Esophagus muscularis mucosa (tissue), 4 donors: ENCODE measurements around the gene HERC4. TPM values are rescaled to one million over a fixed set of nuclear protein-coding genes. Genes with fewer than 3 reads are reported as not detected.

Experiments used
- DNase-seq: peaks from one replicate; pipeline ENCODE4 v3.0.0-alpha.2; 2017; ENCODE audit errors: extremely low spot score
- H3K27ac ChIP-seq, 4 donors: fragments of 200-600 bp; sonication (generic); replicated peaks in 1 of 4; 1 replicate in 3 of 4; 2 replicates in 1 of 4; pipeline ENCODE4 v1.5.1; 2016 to 2019; ENCODE audit warnings: mild to moderate bottlenecking in 1 of 4
- H3K27me3 ChIP-seq, 4 donors: fragments of 200-600 bp; sonication (generic); one replicate each; pipeline versions ENCODE4 v1.5.1 to v1.6.0; 2016 to 2019
- H3K36me3 ChIP-seq, 4 donors: fragments of 200-600 bp; sonication (generic); one replicate each; pipeline ENCODE4 v1.5.1; 2016 to 2019
- H3K4me1 ChIP-seq, 4 donors: fragments of 200-600 bp; sonication (generic); one replicate each; pipeline ENCODE4 v1.5.1; 2016 to 2019
- H3K4me3 ChIP-seq, 4 donors: fragments of 200-600 bp; sonication (generic); 1 replicate in 2 of 4; 2 replicates in 2 of 4; pipeline ENCODE4 v1.5.1; 2016 to 2019; ENCODE audit warnings: mild to moderate bottlenecking in 4 of 4, moderate library complexity in 1 of 4
- H3K9me3 ChIP-seq, 4 donors: fragments of 200-600 bp; sonication (generic); 1 replicate in 3 of 4; 2 replicates in 1 of 4; pipeline ENCODE4 v1.5.1; 2016 to 2019
- CTCF ChIP-seq, 3 experiments: fragments of 200-600 bp in 2 of 3; fragments of 450-650 bp in 1 of 3; sonication (generic) in 2 of 3; IDR thresholded peaks; one replicate each; pipeline ENCODE4 v1.5.1; 2017 to 2019; ENCODE audit warnings: antibody characterized with exemption in 3 of 3, mild to moderate bottlenecking in 2 of 3, moderate library complexity in 1 of 3
- EP300 ChIP-seq: sonication (generic); formaldehyde crosslinking; IDR thresholded peaks from one replicate; pipeline ENCODE4 v1.6.1; 2017; ENCODE audit warnings: antibody characterized with exemption
- POLR2A ChIP-seq: fragments of 450-650 bp; IDR thresholded peaks from one replicate; pipeline ENCODE4 v1.6.1; 2017; ENCODE audit warnings: antibody characterized with exemption, moderate library complexity, mild to moderate bottlenecking, low read depth
- POLR2AphosphoS5 ChIP-seq, 2 donors: sonication (generic); formaldehyde crosslinking; IDR thresholded peaks; one replicate each; pipeline ENCODE4 v1.6.1; 2017; ENCODE audit warnings: antibody characterized with exemption in 2 of 2
- WGBS: methylation state at CpG from one replicate; pipeline ENCODE4 v1.1.5; 2018; 5-methylcytosine and 5-hydroxymethylcytosine counted together
- intact Hi-C: fragments of 100-400 bp; cut with DNase I; formaldehyde crosslinking; loops from one replicate; pipeline ENCODE4 v1.15.1; 2023
- total RNA-seq, 4 donors: library from RNA; depleted of rRNA; stranded (reverse); fragments of >200 nt; gene quantifications; one replicate each; pipeline versions ENCODE4 v1.1.0 to v1.2.1, GENCODE V29; 2016

Gene HERC4
- total RNA-seq, 4 donors from 2014 or later = 24.9 to 42.4 (median 30.1) TPM

- Histone ChIP-seq H3K27me3 (no peaks in the 10 kb centered on the region), H3K27ac (no peak overlapping the region), H3K9me3 (no peaks in the 10 kb centered on the region), H3K4me3 (no peak overlapping the region), H3K4me1 (no peaks in the 10 kb centered on the region), H3K36me3 (peaks cover 12 to 83% (median 61%) of the 10 kb centered on the region in 4 donors)
- 88% methylated on average over 2 of the region's 2 CpGs for WGBS
- intact Hi-C loops = no loop called here
- TF ChIP-seq POLR2A (no peak), POLR2AphosphoS5 (IDR thresholded peaks at IDR 0.05) (no peak), EP300 (no peak), CTCF (IDR thresholded peaks at IDR 0.05) (no peak)
- DNase-seq = no peak
Observed at GRCh38 chr10:67933199-67933598, 141.9 kb downstream of the HERC4 start.

GRCh38 chr10:67926951-67927350, 148.1 kb downstream of the HERC4 start:
- 95% methylated on average over 1 of the region's 1 CpG for WGBS
- no peak overlapping the region for H3K4me3 ChIP-seq
- H3K36me3 ChIP-seq = peaks cover 6 to 82% (median 59%) of the 10 kb centered on the region in 4 donors
- intact Hi-C loops = no loop called here
- H3K9me3 ChIP-seq = no peaks in the 10 kb centered on the region
- H3K4me1 ChIP-seq = no peaks in the 10 kb centered on the region
- no peak for DNase-seq
- no peaks in the 10 kb centered on the region for H3K27me3 ChIP-seq
- no peak overlapping the region for H3K27ac ChIP-seq
- TF ChIP-seq CTCF (IDR thresholded peaks at IDR 0.05) (no peak), POLR2AphosphoS5 (IDR thresholded peaks at IDR 0.05) (no peak), POLR2A (no peak), EP300 (no peak)

- WGBS = 79% methylated on average over 1 of the region's 1 CpG
- no peak for TF ChIP-seq EP300
- no peak for TF ChIP-seq POLR2AphosphoS5 (IDR thresholded peaks at IDR 0.05)
- TF ChIP-seq POLR2A = no peak
- no peak for TF ChIP-seq CTCF (IDR thresholded peaks at IDR 0.05)
- H3K4me3 ChIP-seq = no peak overlapping the region
- no peaks in the 10 kb centered on the region for H3K27me3 ChIP-seq
- intact Hi-C loops = no loop called here
- H3K27ac ChIP-seq = no peak overlapping the region
- peaks cover 0 to 70% (median 46%) of the 10 kb centered on the region in 4 donors for H3K36me3 ChIP-seq
- no peaks in the 10 kb centered on the region for H3K9me3 ChIP-seq
- DNase-seq = no peak
- H3K4me1 ChIP-seq = no peaks in the 10 kb centered on the region
Observed at GRCh38 chr10:67925449-67926005, 149.6 kb downstream of the HERC4 start.

- WGBS = 98% methylated on average over 3 of the region's 3 CpGs
- H3K4me1 ChIP-seq = no peaks in the 10 kb centered on the region
- no peaks in the 10 kb centered on the region for H3K9me3 ChIP-seq
- H3K27me3 ChIP-seq = no peaks in the 10 kb centered on the region
- peaks cover 0 to 64% (median 40%) of the 10 kb centered on the region in 4 donors for H3K36me3 ChIP-seq
- intact Hi-C loops = no loop called here
- DNase-seq = no peak
- TF ChIP-seq CTCF (IDR thresholded peaks at IDR 0.05) (no peak), POLR2AphosphoS5 (IDR thresholded peaks at IDR 0.05) (no peak), POLR2A (no peak), EP300 (no peak)
- no peak overlapping the region for H3K4me3 ChIP-seq
- H3K27ac ChIP-seq = no peak overlapping the region
Observed at GRCh38 chr10:67924136-67924535, 150.9 kb downstream of the HERC4 start.

GRCh38 chr10:67923551-67923950, 151.5 kb downstream of the HERC4 start:
- H3K4me1 ChIP-seq = no peaks in the 10 kb centered on the region
- H3K9me3 ChIP-seq = no peaks in the 10 kb centered on the region
- peaks cover 0 to 64% (median 42%) of the 10 kb centered on the region in 4 donors for H3K36me3 ChIP-seq
- TF ChIP-seq POLR2AphosphoS5 (IDR thresholded peaks at IDR 0.05) (no peak), CTCF (IDR thresholded peaks at IDR 0.05) (no peak), EP300 (no peak), POLR2A (no peak)
- H3K4me3 ChIP-seq = no peak overlapping the region
- no peaks in the 10 kb centered on the region for H3K27me3 ChIP-seq
- H3K27ac ChIP-seq = no peak overlapping the region
- 99% methylated on average over 5 of the region's 5 CpGs for WGBS
- no peak for DNase-seq
- intact Hi-C loops = no loop called here
